K562 (cell line): ENCODE results near the gene B3GLCT. TPM values are rescaled to one million over a fixed set of nuclear protein-coding genes. Genes with fewer than 3 reads are reported as not detected.

ENCODE experiments used
- ATAC-seq: fragments of 200-7000 bp; cut with Tn5 transposase; 3 replicates; pipeline ENCODE4 v1.9.1; 2020; ENCODE audit warnings: moderate library complexity
- BruUV-seq: library from RNA; stranded (reverse); fragments of 400-500 nt; replicated peaks from 2 replicates; lab custom pipeline; 2021; lab: Mats Ljungman, UMichigan
- CTCF ChIA-PET: fragments of 300-600 bp; formaldehyde crosslinking; extraction: SDS; loops from one replicate; lab custom pipeline; 2021; ENCODE audit warnings: low intra/inter-chr PET ratio; lab: Yijun Ruan, JAX
- POLR2A ChIA-PET: fragments of 300-600, 350-650 bp; sonication (Branson Sonifier 250); formaldehyde crosslinking; extraction: SDS; loops from one replicate; lab custom pipeline; 2021; ENCODE audit warnings: antibody characterized with exemption, inconsistent platforms; lab: Yijun Ruan, JAX
- DNase-seq, 4 experiments: peaks; one replicate each; pipeline versions ENCODE4 v3.0.0 to v3.0.0-alpha.2; 2011 to 2018; ENCODE audit warnings: low spot score in 3 of 4, mixed read lengths in 3 of 4; ENCODE audit errors: extremely low read depth in 1 of 4
- FAIRE-seq: peaks from 2 replicates; lab custom pipeline; 2011; peaks lifted over from hg19 to GRCh38; lab: Jason Lieb, UNC
- H2AFZ ChIP-seq: 2 replicates; pipeline ENCODE4 v1.6.0; 2011; ENCODE audit warnings: low read depth, low read length, control low read depth, inconsistent platforms
- H3K27ac ChIP-seq: fragments of 200-600 bp; 3 replicates; pipeline ENCODE4 v1.8.0; 2011; ENCODE audit warnings: low read depth, mild to moderate bottlenecking, control low read depth, inconsistent platforms, low read length, moderate library complexity, mixed read lengths; ENCODE audit errors: extremely low read depth
- H3K27me3 ChIP-seq, 2 experiments: fragments of 300-600 bp in 1 of 2; 2 replicates in 1 of 2; 3 replicates in 1 of 2; pipeline versions ENCODE4 v1.6.0 to v1.8.0; 2011; ENCODE audit warnings: inconsistent platforms in 2 of 2, low read length in 2 of 2, mild to moderate bottlenecking in 1 of 2, mixed read lengths in 1 of 2, moderate library complexity in 1 of 2; ENCODE audit not compliant: control insufficient read depth in 2 of 2, insufficient read depth in 2 of 2
- H3K36me3 ChIP-seq: fragments of 300-600 bp; 3 replicates; pipeline ENCODE4 v1.8.0; 2011; ENCODE audit warnings: mild to moderate bottlenecking, low read length, inconsistent platforms; ENCODE audit not compliant: control insufficient read depth, insufficient read depth
- H3K4me1 ChIP-seq, 2 experiments: fragments of 200-600 bp in 1 of 2; replicated peaks in 1 of 2; 2 replicates in 1 of 2; 3 replicates in 1 of 2; pipeline versions ENCODE4 v1.5.1 to v1.8.0; 2011; ENCODE audit warnings: inconsistent platforms in 2 of 2, low read length in 2 of 2, mild to moderate bottlenecking in 1 of 2, mixed read lengths in 1 of 2, moderate library complexity in 1 of 2; ENCODE audit not compliant: control insufficient read depth in 2 of 2, insufficient read depth in 2 of 2
- H3K4me2 ChIP-seq: 2 replicates; pipeline ENCODE4 v1.6.1; 2011; ENCODE audit warnings: low read length, control low read depth, inconsistent platforms, mixed read lengths; ENCODE audit not compliant: insufficient read depth
- H3K4me3 ChIP-seq: fragments of 200-600 bp; sonication (generic), shearing (Covaris generic); 2 replicates; pipeline ENCODE4 v1.5.1; 2016; ENCODE audit warnings: control low read depth, inconsistent platforms
- H3K79me2 ChIP-seq: fragments of 200-600 bp; 3 replicates; pipeline ENCODE4 v1.8.0; 2011; ENCODE audit warnings: low read length, inconsistent platforms; ENCODE audit not compliant: control insufficient read depth, insufficient read depth
- H3K9ac ChIP-seq, 2 experiments: 2 replicates each; pipeline versions ENCODE4 v1.6.0 to v1.6.1; 2011; ENCODE audit warnings: low read depth in 2 of 2, low read length in 2 of 2, control low read depth in 1 of 2, inconsistent platforms in 1 of 2, mild to moderate bottlenecking in 1 of 2, mixed read lengths in 1 of 2; ENCODE audit not compliant: insufficient read depth in 1 of 2
- H3K9me1 ChIP-seq: one replicate; pipeline ENCODE4 v1.6.0; 2011; ENCODE audit warnings: inconsistent platforms, mild to moderate bottlenecking, low read length, moderate library complexity; ENCODE audit not compliant: control insufficient read depth, insufficient read depth
- H3K9me3 ChIP-seq: replicated peaks from 2 replicates; pipeline ENCODE4 v1.5.1; 2011; ENCODE audit warnings: low read depth, low read length, inconsistent platforms; ENCODE audit not compliant: control insufficient read depth, insufficient read depth
- H4K20me1 ChIP-seq: replicated peaks from 2 replicates; pipeline ENCODE4 v1.6.1; 2011; ENCODE audit warnings: low read length, inconsistent platforms, mixed read lengths; ENCODE audit not compliant: control insufficient read depth, insufficient read depth
- ASH1L ChIP-seq: fragments of 450-650 bp; IDR thresholded peaks from 2 replicates; pipeline ENCODE4 v1.6.1; 2018; ENCODE audit warnings: borderline replicate concordance, mild to moderate bottlenecking, low read depth; ENCODE audit not compliant: partially characterized antibody
- CEBPB ChIP-seq: fragments of 450-650 bp; IDR thresholded peaks from 2 replicates; pipeline ENCODE4 v1.6.1; 2016; ENCODE audit warnings: missing genetic modification characterization, missing compliant biosample characterization
- ELF1 ChIP-seq: fragments of 200-800 bp; sonication (Bioruptor generic); IDR thresholded peaks from 2 replicates; pipeline ENCODE4 v1.6.1; 2016; ENCODE audit warnings: missing genetic modification characterization, missing compliant biosample characterization
- NBN ChIP-seq: fragments of 450-650 bp; IDR thresholded peaks from 2 replicates; pipeline ENCODE4 v1.6.1; 2016; ENCODE audit warnings: low read depth, mild to moderate bottlenecking
- NR2F6 ChIP-seq: fragments of 450-650 bp; formaldehyde crosslinking; IDR thresholded peaks from 2 replicates; pipeline ENCODE4 v1.4.0; 2020; ENCODE audit warnings: mild to moderate bottlenecking
- NRF1 ChIP-seq, 2 experiments: fragments of 450-650 bp; IDR thresholded peaks in 1 of 2; conservative IDR thresholded peaks in 1 of 2; 2 replicates each; pipeline ENCODE4 v1.6.1; 2014; ENCODE audit warnings: mild to moderate bottlenecking in 2 of 2
- SAFB2 ChIP-seq: fragments of 200-400 bp; formaldehyde crosslinking; IDR thresholded peaks from 2 replicates; pipeline ENCODE4 v1.6.1; 2018; ENCODE audit warnings: borderline replicate concordance, low read length, low read depth, moderate library complexity; ENCODE audit not compliant: severe bottlenecking
- SMARCE1 ChIP-seq: fragments of 450-650 bp; IDR thresholded peaks from 2 replicates; pipeline ENCODE4 v1.7.1; 2016; ENCODE audit warnings: mild to moderate bottlenecking
- SMC3 ChIP-seq: conservative IDR thresholded peaks from 2 replicates; pipeline ENCODE4 v1.6.1; 2011; ENCODE audit warnings: low read depth, low read length, improper control_type of control experiment; ENCODE audit not compliant: insufficient read depth
- ZNF57 ChIP-seq: fragments of 450-650 bp; formaldehyde crosslinking; IDR thresholded peaks from 2 replicates; pipeline ENCODE4 v1.4.0; 2020; ENCODE audit warnings: mild to moderate bottlenecking, moderate library complexity
- WGBS: fragments of 100-300 bp; shearing (Covaris generic); methylation state at CpG from one replicate; pipeline ENCODE4 v1.1.6; 2016; ENCODE audit warnings: low coverage, mixed read lengths; ENCODE audit not compliant: insufficient coverage; ENCODE audit errors: missing lambda C conversion rate; 5-methylcytosine and 5-hydroxymethylcytosine counted together
- in situ Hi-C: fragments of 300-500 bp; cut with MboI; formaldehyde crosslinking; loops from 4 replicates; pipeline ENCODE4 v1.15.0; 2018; ENCODE audit warnings: inconsistent platforms, mixed read lengths
- intact Hi-C: fragments of 100-400 bp; cut with micrococcal nuclease; formaldehyde crosslinking; loops from 2 replicates; pipeline ENCODE4 v1.14.2; 2022
- polyA plus RNA-seq, 8 experiments: library from polyadenylated mRNA; depleted of rRNA in 4 of 8; stranded (reverse) in 5 of 8; unstranded in 3 of 8; fragments of >200 nt; fragmentation: Nextera tagmentation in 2 of 8; fragmentation: Illumina TruSeq in 1 of 8; extraction: Ambion mirVana in 2 of 8; extraction: Trizol in 1 of 8; gene quantifications; 2 replicates each; pipeline versions ENCODE4 v1.2.1 to v1.2.3, GENCODE V29; 2011 to 2014; ENCODE audit warnings: inconsistent platforms in 1 of 8, missing spikeins in 1 of 8
- total RNA-seq, 7 experiments: library from RNA; depleted of rRNA in 6 of 7; stranded (reverse); fragments of >200 nt in 6 of 7; fragmentation: Illumina TruSeq in 2 of 7; extraction: Trizol in 2 of 7; gene quantifications; 2 replicates each; pipeline versions ENCODE4 v1.2.1 to v1.2.3, GENCODE V29; 2011 to 2021; ENCODE audit warnings: low replicate concordance in 1 of 7
- TF ChIP-seq, protein P1 (sequence below): fragments of 450-650 bp; formaldehyde crosslinking; conservative IDR thresholded peaks from 2 replicates; pipeline ENCODE4 v1.4.0; 2022; ENCODE audit warnings: mild to moderate bottlenecking, missing genetic modification characterization
- TF ChIP-seq, protein P2 (sequence below), 2 experiments: IDR thresholded peaks; 2 replicates each; pipeline ENCODE4 v1.6.1; 2011; ENCODE audit warnings: borderline replicate concordance in 1 of 2, control low read depth in 1 of 2, low read depth in 1 of 2, low read length in 1 of 2, mild to moderate bottlenecking in 1 of 2, mixed read lengths in 1 of 2, moderate library complexity in 1 of 2; ENCODE audit not compliant: insufficient read depth in 1 of 2, insufficient read length in 1 of 2, poor library complexity in 1 of 2, severe bottlenecking in 1 of 2; ENCODE audit errors: extremely low read depth in 1 of 2
- TF ChIP-seq, protein P3 (sequence below): fragments of 200-800 bp; sonication (Bioruptor generic); IDR thresholded peaks from 2 replicates; pipeline ENCODE4 v1.6.1; 2016; ENCODE audit warnings: missing genetic modification characterization, missing compliant biosample characterization

Gene B3GLCT
- total and polyA plus RNA-seq, 9 of the 15 experiments (the other 6 are each of a cell fraction or from before 2014, with no cell fraction given): 1.1 to 5.1 (median 2.9) TPM

DNA sequence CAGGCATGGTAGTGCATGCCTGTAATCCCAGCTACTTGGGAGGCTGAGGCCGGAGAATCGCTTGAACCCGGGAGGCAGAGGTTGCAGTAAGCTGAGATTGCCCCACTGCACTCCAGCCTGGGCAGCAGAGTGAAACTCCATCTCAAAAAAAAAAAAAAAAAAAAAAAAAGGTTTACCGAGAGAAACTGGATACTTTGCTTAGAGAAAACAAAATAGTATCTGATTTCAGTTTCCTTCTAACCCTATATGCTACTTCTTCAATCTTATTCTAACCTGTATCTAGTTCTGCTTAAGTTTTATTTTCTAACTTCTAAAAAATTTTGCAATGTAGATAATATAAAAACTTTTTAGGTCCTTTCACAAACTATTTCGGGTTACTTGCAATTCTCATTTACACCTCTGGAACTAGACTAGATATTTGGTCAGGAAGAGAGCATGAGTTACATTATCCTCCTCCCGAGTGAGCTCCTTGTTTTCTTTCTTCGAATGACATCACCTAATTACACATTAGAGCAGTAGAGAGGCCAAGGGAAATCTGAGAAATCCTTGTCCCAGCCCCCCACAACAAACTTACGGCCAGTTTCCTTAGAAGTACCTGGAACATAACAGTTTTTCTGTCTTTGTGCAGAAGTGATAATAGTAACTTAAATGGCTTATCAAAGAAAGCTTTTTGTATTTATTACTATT is 128.9 kb downstream of the B3GLCT start:
- in situ Hi-C loops (no loop called here), intact Hi-C loops (no loop called here)
- Histone ChIP-seq H3K27ac (no peak overlapping the region), H4K20me1 (no peaks in the 10 kb centered on the region), H3K9me3 (no peaks in the 10 kb centered on the region), H3K79me2 (no peaks in the 10 kb centered on the region), H3K27me3 (no peaks in the 10 kb centered on the region), H3K9ac (no peak overlapping the region), H3K4me3 (no peak overlapping the region), H3K4me1 (no peaks in the 10 kb centered on the region), H2AFZ (no peak overlapping the region), H3K36me3 (no peaks in the 10 kb centered on the region), H3K4me2 (no peak overlapping the region), H3K9me1 (no peaks in the 10 kb centered on the region)
- WGBS: 17% methylated on average over 3 of the region's 8 CpGs
- ATAC-seq (no peak), DNase-seq (no peak), FAIRE-seq (no peak)
- ChIA-PET CTCF (no interaction called here), POLR2A (interaction anchor here (0.6 kb wide), 1 partner anchor 110 kb away, joined by 3 read pairs; no protein-coding TSS in a partner anchor)
- no TSS peak for BruUV-seq
- no peak for TF ChIP-seq ZNF57 (CRISPR knock-in tag)
- no peak for TF ChIP-seq NRF1 (conservative IDR thresholded peaks at IDR 0.05 in 1 of 2, IDR thresholded peaks at IDR 0.05 in 1 of 2)
- TF ChIP-seq NBN: no peak
- TF ChIP-seq, protein P1, sequence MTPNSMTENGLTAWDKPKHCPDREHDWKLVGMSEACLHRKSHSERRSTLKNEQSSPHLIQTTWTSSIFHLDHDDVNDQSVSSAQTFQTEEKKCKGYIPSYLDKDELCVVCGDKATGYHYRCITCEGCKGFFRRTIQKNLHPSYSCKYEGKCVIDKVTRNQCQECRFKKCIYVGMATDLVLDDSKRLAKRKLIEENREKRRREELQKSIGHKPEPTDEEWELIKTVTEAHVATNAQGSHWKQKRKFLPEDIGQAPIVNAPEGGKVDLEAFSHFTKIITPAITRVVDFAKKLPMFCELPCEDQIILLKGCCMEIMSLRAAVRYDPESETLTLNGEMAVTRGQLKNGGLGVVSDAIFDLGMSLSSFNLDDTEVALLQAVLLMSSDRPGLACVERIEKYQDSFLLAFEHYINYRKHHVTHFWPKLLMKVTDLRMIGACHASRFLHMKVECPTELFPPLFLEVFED (CRISPR knock-in tag): no peak
- no peak for TF ChIP-seq SAFB2
- TF ChIP-seq NR2F6 (CRISPR knock-in tag): no peak
- TF ChIP-seq, protein P2, sequence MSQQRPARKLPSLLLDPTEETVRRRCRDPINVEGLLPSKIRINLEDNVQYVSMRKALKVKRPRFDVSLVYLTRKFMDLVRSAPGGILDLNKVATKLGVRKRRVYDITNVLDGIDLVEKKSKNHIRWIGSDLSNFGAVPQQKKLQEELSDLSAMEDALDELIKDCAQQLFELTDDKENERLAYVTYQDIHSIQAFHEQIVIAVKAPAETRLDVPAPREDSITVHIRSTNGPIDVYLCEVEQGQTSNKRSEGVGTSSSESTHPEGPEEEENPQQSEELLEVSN (IDR thresholded peaks at IDR 0.05; ENCODE audit: borderline replicate concordance in 1 of 2, extremely low read depth in 1 of 2, insufficient read depth in 1 of 2, insufficient read length in 1 of 2, low read depth in 1 of 2, low read length in 1 of 2, poor library complexity in 1 of 2, severe bottlenecking in 1 of 2): no peak
- TF ChIP-seq SMC3: no peak
- no peak for TF ChIP-seq ELF1 (tag)
- no peak for TF ChIP-seq ASH1L
- TF ChIP-seq CEBPB (tag): no peak
- TF ChIP-seq SMARCE1: no peak
- TF ChIP-seq, protein P3, sequence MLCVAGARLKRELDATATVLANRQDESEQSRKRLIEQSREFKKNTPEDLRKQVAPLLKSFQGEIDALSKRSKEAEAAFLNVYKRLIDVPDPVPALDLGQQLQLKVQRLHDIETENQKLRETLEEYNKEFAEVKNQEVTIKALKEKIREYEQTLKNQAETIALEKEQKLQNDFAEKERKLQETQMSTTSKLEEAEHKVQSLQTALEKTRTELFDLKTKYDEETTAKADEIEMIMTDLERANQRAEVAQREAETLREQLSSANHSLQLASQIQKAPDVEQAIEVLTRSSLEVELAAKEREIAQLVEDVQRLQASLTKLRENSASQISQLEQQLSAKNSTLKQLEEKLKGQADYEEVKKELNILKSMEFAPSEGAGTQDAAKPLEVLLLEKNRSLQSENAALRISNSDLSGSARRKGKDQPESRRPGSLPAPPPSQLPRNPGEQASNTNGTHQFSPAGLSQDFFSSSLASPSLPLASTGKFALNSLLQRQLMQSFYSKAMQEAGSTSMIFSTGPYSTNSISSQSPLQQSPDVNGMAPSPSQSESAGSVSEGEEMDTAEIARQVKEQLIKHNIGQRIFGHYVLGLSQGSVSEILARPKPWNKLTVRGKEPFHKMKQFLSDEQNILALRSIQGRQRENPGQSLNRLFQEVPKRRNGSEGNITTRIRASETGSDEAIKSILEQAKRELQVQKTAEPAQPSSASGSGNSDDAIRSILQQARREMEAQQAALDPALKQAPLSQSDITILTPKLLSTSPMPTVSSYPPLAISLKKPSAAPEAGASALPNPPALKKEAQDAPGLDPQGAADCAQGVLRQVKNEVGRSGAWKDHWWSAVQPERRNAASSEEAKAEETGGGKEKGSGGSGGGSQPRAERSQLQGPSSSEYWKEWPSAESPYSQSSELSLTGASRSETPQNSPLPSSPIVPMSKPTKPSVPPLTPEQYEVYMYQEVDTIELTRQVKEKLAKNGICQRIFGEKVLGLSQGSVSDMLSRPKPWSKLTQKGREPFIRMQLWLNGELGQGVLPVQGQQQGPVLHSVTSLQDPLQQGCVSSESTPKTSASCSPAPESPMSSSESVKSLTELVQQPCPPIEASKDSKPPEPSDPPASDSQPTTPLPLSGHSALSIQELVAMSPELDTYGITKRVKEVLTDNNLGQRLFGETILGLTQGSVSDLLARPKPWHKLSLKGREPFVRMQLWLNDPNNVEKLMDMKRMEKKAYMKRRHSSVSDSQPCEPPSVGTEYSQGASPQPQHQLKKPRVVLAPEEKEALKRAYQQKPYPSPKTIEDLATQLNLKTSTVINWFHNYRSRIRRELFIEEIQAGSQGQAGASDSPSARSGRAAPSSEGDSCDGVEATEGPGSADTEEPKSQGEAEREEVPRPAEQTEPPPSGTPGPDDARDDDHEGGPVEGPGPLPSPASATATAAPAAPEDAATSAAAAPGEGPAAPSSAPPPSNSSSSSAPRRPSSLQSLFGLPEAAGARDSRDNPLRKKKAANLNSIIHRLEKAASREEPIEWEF: no peak
